Germinal center (tissue), 1 donor: ENCODE results near the gene A2ML1.
"Not testable (repeated sequence)": the region's sequence is repeated elsewhere in the genome, so short reads cannot be mapped to it uniquely, and the experiment has no call there.

Experiments
- DNase-seq: peaks from one replicate; pipeline ENCODE4 v3.0.0; 2012; ENCODE audit warnings: mixed read lengths, low spot score

The A2ML1 gene

DNA sequence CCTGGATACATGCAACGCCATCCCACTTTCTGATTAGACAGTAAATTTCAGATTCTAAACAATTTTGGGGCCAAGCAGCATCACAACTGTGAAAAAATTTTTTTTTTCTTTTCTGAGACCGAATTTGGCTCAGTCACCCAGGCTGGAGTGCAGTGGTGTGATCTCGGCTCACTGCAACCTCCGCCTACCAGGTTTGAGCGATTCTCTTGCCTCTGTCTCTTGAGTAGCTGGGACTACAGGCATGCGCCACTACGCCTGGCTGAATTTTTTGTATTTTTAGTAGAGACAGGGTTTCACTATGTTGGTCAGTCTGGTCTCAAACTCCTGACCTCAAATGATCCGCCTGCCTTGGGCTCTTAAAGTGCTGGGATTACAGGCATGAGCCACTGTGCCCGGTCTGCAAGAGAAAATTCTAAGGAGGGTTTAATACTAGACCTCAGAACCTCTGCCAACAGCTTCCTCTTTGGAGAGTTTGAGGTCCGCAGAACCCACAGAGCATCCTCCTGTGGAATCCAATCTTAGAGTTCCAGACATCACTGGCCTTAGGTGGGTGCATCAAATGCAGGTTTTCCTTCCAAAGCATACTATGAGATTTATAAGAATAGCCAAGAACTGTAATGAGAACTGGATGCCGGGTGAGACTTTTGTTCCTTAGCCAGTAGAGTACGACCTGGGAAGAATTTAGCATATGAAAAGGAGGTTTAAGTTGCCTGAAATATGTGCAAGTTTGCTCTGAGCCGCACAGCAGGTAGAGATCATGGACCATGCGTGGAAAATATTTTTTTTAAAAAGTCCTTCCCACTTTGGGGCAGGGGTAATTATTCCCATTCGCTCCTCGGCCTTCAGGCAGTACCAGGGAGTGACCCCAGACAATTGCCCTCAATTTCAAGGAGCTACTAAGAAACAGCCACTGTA lies 84.1 kb downstream of the A2ML1 start:
- DNase-seq: no peak

DNA sequence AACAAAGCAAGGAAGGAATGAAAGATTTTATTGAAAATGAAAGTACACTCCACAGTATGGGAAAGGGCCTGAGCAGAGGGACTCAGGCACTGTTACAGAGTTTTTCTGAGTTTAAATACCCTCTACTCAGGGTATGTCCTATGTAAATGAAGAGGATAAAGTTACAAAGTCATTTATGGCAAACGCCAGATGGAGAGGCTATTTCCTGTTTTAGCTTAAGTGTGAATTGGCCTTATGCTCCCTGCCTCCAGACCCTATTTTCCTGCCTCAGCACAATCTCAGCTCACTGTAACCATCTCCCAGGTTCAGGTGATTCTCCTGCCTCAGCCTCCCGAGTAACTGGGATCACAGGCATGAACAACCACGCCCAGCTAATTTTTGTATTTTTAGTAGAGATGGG lies 85.1 kb downstream of the A2ML1 start:
- DNase-seq: no peak

DNA sequence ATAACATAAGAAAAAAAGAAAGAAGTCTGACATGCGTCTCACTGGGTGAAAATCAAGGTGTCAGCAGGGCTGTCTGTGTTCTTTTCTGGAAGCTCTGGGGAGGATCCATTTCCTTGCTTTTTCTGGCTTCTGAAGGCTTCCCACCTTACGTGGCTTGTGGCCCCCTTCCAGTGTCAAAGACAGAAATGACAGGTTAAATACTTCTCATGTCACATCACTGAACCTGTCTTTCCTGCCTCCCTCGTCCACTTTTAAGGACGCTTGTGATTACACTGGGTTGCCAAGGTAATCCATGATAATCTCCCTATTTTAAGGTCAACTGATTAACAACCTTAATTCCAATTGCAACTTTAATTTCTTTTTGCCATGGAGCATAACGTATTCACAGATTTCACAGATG lies 87.3 kb downstream of the A2ML1 start:
- no peak for DNase-seq

DNA sequence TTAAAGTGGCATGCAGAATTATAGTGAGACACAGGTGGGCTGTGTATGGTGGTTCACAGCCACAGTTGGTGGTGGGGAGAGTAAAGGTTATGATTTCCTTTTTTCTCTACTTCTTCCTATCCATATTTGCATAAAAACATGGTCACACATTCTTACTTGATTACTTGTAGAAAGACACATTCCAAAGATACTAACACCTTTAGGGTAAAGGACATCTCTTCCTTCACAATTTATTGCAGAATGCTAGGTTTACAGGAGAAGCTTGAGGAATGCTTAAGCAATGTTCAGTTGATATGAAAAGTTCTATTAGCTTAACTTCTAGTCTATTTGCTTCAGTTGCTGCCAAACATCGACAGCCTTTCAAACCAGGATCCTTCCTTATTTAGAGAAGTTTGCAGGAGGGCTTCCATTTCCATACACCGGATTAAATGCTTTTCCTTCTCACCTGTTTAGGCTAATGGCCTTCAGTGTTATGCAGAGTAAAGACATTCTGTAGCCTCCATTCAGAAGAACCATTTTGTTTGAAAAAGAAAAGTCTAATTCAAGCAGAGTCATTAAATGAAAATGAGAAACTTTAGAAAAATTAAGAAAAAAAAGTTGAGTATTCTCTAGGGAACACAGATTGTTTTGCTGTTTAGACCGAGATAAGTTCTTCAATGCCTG lies 89.3 kb downstream of the A2ML1 start:
- DNase-seq: no peak

DNA sequence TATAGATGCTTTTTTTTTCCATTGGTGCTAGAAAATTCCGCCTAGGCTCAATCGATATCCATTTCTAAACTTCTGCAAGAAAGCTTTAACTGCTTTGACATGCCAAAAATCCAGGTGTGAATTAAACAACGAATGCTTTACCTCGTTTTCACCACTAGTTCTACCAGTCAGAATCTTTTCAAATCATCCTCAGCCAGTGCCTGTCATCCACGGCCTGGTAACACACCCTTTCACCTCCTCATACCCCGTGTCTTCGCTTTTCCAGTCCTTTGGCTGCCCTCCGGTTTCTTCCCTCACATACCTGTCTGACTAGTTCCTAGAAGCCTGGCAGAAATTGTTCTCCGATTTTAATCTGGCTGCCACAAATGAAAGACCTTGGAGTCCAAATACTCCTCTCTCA lies 90.5 kb downstream of the A2ML1 start:
- DNase-seq: peak; percentile 38

DNA sequence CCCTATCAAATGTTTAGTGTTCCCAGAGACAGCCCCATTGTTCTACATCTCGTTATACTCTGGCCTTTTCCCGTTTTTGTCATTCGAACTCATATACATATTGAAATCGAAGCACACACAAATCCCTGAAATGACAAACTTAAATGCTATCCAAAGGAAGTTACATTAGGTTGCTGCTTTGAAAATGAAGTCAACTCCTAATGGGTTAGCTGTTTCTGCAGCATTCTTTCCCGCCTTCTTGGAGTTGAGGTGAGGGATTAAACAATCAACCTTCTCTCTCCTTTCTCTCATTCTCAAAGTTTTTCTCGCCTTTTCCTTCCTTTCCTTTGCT lies 91.2 kb downstream of the A2ML1 start:
- DNase-seq: no peak

DNA sequence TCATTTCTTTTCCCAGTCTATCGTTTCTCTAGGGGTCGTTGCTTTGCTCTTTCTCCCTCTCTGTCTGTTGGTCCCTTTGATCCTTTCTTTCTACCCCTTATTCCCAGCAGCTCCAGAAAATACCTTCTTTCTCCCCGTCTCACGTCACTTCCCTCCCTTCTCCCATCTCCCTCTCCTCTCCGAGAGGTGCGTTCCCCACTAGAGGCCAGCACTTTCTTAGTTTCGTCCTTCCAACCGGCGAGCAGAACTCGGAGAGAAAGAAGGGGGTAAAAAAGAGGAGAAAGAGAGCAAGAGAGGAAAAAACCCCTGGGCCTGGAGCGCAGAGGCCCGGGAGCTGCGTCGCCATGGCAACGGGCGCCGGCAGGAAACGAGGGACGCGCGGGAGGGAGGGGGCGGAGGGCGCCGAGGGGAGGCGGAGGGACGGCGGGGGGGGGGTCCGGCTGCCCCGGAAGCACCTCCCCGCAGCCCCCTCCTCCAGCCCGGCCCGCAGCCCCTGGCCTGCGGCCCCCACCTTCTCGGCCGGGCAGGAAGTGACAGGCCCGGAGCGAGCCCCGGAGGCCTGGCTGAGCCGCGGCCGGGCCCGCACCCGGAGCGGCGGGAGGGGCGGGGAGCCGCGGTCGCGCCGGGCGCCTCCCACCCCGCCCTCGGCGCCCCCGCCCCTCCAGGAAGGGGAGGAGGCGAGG lies 91.8 kb downstream of the A2ML1 start, which contains the start of gene PHC1:
Gene PHC1, plus strand, starts transcription at position 477 of the 683 bp plus-strand sequence. CDS start 3,169 bp downstream, outside the sequence.
- peak; percentile 85 for DNase-seq

DNA sequence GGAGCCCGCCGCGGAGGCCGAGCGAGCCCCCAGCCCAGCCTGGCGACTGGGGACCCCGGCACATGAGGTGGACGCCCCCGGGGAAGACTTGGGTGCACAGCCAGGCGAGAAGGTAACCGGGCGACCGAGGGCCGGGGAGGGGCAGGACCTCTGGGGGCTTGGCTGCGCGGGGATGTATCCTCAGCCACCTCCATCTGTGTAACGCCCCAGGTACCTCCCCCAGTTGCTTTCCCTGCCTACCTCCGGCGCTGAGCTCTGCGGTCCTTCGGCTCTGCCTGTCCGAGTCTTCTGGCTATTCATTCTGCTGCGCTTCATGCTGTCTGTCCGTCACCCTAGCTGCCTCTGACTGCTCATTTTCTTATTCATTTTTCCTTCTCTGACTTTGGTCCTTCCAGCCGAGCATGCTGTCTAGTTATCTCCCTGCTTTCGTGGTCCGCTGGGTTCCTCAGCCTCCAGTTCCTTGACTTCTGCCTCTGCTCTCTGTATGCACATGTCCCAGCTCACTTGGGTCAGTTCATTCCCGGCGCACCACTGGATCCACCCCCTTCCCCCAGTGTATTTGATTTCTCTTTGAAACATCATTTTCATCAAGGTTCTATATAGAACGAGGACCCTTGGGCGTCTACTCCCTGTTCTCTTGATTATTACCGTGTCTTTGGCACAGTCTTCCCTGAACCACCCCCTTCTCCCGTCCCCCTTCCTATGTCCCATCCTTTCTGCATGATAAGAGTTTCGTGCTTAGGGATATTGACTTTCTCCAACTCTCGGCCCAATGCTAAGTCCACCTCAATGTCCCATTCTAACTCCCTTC lies 92.5 kb downstream of the A2ML1 start:
- peak; percentile 77 for DNase-seq

DNA sequence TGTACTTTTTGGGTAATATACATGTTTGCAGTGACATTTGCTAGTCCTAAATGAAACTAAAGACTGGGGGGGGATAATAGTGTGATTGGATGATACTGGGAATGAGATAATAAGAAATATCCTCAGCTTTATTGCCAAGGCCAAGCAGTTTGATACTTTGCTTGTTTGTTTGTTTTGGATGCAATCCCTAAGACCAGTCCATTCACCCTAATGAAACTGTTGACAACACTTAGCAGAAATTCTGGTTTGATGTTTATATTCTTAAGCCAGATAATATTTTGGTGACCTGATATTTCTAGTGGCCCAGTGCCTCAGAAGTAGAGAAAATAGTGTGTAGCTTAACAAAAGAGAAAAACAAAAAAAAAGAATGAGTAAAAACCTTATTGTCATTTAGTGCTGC lies 93.7 kb downstream of the A2ML1 start:
- DNase-seq: no peak

DNA sequence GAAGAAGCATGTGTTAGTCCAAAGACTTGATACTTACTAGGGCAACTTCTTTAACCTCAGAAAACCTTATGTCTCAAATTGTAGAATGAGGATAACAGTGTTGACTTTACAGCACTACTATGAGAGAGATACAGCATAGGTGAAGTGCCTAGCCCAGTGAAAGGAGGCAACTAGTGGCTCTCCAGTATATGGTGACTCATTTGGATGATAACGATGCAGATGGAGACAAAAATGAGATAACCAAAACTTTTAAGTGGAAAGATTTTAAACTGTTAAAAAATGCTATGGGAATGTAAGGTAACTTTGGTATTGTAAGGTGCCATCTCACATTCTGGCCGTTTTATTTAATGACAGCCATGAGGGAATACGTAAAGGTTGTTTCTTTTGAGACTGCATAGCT lies 94.6 kb downstream of the A2ML1 start:
- no peak for DNase-seq

DNA sequence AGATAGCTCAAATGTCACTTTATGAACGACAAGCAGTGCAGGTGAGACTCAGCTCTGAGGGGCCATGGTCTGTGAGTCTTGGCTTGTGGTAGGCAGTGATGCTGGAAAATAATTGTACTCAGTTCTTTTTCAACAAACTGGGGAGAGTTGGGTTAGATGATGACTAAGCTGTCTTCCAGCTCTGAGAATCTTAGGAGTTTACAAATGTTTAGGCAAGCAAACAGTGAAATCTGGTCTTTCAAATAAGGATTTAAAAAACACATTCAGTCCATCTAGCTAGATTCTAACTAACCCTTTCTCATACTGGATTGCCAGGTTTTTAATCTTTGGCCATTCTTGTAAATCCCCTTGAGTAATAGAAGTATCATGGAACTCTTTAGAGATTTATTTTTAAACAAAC lies 95.3 kb downstream of the A2ML1 start:
- no peak for DNase-seq

DNA sequence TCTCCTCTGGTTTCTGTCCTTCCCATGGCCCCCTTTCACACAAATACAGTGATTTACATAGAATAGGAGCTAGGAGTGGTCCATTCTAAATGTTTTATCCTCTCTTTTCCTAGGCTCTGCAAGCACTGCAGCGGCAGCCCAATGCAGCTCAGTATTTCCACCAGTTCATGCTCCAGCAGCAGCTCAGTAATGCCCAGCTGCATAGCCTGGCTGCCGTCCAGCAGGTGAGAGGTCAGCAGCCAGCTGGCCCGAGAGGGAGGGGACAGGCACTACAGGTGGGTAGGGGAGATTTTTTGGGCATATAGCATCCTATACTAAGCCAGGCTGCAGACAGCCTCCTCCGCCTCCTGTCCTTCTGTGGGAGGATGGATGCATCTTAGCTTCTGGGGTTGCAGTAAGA lies 97.2 kb downstream of the A2ML1 start:
- not testable (repeated sequence) for DNase-seq

DNA sequence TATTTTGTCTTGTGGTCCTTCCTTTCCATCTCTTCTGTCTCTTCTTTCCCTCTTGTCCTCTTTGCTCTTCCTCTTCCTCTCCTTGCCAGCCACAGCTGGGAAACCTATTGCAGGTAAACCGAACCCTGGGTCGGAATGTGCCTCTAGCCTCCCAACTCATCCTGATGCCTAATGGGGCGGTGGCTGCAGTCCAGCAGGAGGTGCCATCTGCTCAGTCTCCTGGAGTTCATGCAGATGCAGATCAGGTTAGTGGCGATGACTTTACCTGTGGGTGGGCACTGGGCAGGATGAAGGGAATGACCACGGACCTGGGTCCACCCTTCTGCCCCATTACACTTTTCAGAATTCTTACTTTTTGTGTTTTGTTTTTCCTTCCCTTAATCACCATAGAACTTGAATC lies 100.1 kb downstream of the A2ML1 start:
- no peak for DNase-seq
